GM21390 (cell line): ENCODE measurements around the gene FAIM2.

Source experiments
- ATAC-seq: cut with Tn5 transposase; IDR thresholded peaks from one replicate; pipeline ENCODE4 v1.9.1; 2021; ENCODE audit not compliant: unreplicated experiment

The FAIM2 gene

DNA sequence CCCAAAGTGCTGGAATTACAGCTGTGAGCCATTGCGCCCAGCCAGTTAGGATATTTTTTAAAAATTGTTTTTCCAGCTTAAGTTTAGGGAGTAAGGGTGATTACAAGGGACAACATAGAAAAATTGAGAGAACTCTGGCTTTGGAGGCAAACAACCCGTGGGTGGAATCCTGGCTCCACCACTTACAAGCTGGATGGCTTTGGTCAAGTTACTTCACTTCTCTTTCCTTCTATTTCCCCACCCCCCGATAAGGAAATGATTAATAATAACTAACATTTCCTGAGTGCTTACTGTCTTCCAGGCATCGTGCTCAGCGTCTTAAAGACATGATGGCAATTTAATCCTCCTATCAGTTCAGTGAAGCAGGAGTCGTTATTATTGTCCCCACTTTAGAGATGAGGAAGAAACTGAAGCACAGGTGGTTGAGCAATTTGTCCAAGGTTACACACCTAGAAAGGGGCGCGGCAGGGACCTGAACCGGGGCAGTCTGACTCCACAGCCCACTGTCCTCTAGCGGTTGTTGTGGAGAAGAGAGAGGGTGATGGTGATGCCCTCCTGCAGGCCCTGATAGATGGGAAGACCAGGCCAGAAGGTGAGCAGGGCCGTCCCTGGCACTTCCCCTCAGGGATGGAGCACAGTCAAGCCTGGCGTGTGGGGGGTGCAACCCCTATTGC, 16.7 kb upstream of the FAIM2 start:
- ATAC-seq = no peak

DNA sequence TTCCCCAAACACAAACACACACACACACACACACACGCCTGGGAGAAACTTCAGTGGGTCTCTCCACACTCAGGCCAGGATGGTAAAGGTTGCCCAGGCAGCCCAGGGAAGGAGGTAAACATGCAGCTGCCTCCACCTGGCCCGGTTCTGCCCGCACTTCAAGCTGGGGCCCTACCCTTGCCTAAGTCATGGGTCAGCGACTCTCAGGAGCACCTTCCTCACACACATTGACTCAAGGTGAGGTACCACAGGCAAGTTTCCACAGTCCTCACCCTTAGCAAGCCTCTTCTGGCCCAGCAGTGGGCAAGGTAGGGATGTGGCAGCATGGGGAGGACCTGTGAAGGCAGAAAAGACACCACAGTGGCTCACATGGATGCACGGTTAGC, 14.1 kb upstream of the FAIM2 start:
- ATAC-seq = no peak

DNA sequence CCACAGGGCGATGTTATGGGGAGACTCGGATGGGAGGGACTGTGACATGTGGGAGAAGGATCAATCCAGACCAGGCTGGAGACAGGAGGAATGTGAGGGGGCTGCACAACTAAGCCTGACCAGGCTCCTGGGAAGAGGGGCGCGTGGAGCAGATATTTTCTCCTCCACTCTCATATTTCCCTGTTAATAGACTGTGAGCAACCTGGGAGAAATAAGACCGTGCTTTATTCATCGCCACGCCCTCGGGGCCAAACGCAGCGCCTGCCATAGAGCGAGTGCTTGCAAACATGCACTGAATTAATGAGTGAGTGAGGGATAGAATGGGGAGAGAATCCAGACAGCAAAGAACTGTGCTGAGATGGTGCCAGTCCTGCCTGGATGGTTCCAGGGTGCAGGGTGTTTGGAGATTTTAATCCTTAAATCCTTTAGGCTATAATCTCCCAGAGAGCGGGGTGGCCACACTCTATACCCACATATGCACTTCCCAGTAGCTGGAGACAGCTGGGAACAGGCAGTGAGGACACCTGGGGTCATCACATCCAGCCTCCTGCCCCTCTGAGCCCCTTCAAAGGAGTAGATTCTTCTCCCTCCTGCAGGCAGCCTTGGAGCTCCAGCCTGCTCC, 13.6 kb upstream of the FAIM2 start:
- ATAC-seq = no peak

DNA sequence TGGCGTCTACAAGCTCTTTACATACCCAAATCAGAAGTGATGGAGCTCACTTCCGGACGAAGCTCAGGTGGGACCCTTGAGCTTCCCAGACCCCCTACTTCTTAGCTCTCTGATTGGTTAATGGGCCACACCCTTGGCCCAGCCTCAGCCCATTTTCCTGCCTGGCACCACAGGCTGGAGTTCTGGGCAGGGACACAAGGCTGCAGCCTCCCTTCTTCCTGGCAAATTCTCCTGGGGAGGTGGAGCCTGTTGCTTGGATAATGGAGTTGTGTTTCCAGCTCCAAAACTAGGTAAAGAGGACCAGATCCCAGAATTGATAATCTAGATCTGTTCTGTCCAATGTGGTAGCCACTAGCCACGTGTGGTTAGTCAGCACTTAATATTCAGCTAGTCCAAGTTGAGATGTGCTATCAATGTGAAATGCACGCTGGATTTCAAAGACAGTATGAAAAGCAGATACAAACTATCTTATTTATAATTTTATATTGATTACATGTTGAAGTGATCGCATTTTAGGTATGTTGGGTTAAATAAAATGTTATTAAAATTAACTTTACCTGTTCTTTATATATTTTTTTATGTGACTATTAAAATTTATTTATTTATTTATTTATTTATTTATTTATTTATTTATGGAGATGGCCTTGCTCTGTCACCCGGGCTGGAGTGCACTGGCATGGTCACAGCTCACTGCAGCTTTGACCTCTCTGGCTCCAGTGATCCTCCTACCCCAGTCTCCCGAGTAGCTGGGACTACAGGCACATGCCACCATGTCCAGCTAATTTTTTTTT, 12.6 kb upstream of the FAIM2 start:
- ATAC-seq = no peak

DNA sequence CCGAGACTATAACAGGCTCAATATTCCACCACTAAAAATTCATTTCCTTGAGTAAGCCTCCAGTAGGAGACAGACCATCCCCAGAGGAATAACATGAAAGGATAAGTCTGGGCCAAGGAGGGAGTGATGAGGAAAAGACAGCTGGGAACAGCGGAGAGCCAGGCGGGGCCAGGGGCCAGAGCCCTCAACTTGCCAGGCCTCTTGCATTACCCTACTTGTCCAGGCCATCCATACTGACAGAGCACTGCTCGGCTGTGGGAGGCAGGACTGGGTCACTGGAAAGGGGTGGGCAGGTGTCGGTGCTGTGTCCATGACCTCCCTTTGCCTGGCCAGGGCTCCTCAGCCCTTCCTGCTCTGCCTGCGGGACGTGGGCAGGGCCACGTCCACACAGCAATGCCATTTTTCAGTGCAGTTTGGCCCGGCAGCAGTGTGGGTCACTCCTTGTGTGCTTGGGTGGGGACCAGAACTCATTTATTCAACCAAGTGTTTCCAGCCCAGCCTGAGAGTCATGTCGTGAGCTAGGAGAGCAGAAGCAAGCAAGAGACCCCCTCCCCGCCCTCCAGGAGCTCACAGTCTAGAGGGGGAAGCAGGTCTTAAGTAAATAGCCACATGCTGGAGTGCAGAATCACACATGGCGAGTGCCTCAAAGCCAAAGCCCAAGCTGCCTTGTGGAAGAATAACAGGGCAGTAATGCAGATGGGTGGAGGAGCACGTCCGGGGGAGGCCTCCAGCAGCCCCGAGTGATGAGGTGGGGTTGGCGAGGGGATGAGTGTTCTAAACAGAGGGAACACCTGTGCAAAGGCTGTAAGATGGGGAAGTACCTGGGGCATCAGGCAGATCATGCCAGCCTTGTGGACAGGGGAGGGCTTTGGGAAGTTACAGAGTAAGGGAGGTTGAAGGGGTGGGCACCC, 8.9 kb upstream of the FAIM2 start:
- ATAC-seq = no peak

DNA sequence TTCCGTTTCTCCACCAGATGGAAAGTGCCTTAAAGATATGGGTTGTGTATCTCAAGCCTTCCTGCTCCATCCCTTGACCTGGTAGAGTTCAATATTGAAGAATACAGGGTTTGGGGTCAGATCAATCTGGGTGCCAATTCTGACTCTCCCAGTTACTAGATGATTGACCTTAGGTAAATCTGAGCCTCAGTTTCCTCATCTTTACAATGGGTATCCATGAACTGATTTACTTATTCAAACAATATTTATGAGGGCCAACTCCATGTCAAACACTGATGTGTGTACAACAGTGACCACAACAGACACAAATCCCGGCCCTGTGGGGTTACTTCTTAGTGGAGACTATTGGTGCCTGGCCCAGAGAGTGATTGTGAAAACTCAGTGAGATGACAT, 7.5 kb upstream of the FAIM2 start:
- ATAC-seq = no peak

DNA sequence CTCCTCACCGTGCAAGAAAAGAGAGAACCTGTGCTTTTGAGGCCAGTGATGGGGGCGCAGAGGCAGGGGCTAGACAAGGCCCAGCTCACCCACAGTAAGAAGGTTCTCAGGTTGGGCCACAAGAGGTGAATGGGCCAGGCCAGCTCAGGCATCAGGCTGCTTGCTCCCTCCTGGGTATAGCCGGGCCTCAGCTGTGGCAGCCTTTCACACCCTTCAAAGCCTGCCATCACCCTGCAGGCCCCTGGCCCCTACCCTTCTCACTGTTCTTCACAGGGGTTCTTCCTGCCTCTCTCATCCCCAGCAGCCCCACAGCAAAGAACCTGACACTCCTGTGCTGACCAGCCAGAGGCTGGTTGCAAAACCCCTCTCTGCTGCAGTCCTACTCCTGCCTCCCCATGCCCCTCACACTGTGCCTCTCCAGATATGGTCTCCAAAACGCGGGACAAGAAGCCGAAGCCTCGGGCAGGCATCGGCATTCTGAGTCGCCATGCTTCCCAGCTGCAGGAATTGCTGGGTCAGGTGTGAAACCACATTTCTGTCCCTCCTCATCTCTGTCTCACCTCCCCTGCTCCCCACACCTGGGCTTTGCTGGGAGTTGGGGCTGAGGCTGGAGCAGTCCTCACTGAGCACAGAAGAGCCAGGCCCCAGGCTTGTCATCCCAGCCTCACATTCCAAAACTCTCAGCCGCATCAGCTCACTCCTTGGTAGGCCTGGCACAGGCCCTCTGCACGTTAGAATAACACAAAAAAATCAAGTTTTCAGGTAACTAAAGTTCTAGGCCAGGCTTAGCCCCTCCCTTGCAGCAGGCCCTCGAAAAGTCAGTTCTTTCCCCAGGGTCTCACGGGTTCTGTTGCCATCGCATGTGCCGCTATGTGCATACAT, 6.9 kb upstream of the FAIM2 start:
- ATAC-seq = no peak

DNA sequence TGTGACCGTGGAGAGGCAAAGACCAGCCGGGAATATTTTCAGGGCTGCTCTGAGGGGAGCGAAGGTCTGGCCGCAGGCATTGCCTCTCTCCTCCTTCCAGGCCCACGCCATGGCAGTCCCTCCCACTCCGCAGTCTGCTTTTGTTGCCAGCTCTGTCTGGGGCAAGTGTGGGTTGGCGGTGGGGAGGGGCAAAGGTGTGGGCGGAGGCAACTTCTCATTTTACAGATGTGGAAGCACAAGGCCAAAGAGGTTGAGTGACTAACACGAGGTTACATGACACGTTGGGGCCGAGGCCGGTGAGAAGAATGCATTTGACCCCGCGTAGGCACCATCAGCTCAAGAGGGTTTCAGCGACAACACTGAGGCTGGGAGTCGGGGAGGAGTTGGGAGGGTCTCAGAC, 6.1 kb upstream of the FAIM2 start:
- no peak for ATAC-seq

DNA sequence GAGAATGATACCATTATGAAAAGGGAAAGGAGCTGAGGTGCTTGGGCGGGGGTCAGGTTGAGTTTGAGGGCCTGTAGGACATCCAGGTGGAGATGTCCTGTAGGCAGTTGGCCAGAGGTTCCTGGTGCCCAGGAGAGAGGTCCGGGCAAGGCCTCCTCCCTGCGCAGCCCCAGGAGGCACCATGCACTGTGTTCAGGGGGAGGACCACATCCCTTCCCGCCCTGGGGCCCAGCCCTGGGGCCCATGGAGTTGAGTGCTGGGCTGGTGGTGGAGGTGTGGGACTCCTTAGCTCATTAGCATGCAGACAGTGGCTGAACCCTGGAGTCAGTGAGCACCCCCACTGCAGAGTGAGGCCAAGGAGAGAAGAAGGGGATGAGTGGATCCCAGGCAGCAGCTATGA, 5.7 kb upstream of the FAIM2 start:
- no peak for ATAC-seq

DNA sequence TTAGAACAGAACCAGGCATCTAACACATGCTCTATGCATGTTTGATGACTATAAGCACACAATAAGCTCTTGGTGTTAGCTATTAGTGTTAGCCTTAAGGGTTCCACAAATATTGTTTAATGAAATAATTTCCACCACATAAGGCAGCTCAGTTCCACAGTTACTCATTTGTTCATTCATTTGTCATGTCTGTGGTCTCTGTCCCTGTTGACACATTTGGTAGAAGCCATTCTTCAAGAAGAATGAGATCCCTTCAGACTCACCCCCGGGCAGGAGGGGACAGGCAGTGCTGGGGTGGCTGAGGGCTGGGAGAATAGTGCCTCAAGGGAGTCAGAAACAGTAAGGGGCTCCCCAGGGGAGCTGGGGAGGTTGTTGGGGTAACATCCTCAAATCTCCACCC, 3.7 kb upstream of the FAIM2 start:
- no peak for ATAC-seq

DNA sequence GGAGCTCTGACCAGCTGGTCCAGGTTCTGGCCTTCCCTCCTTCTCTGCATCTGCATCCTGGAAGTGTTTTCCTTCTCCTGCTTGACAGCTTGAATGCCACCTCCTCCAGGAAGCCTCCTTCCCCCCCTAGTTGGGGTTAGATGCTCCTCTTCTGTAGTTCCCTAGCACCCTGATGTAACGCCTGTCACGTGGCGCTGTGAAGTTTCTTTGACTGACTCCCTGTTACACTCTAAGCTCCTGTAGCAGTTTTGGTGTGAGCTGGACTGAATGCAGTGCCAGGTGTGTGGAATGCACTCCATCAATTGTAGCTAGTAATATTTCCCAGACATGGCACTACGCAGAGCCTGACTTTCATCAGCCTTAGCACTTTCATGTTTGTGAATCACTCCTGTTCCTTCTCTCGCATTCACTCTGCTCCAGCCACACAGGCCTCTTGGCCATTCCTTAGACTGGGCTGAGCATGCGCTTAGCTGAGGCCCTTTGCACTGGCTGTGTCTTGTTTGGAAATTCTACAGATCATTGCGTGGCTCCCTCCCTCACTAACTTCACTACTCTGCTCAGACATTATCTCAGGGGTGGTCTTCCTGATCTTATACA, 2.1 kb upstream of the FAIM2 start:
- no peak for ATAC-seq

DNA sequence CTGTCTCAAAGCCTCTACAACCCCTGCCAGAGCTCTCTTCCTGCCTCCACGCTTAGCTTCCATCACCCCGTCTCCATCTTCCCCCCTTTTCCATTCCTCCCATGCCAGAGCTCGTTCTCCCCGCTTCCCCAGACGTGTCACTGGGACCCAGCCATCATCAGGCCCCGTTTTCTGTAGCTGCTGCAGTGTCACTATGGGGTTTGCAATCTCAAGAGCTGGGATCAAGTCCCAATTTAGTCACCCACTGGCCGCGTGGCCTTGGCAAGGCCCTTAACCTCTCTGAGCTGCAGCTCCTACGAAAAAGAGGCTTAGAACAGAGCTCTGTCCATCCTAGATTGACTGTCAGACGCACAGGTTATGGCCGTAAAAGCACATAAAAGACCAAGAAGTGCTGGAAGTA, 901 bp upstream of the FAIM2 start:
- no peak for ATAC-seq

DNA sequence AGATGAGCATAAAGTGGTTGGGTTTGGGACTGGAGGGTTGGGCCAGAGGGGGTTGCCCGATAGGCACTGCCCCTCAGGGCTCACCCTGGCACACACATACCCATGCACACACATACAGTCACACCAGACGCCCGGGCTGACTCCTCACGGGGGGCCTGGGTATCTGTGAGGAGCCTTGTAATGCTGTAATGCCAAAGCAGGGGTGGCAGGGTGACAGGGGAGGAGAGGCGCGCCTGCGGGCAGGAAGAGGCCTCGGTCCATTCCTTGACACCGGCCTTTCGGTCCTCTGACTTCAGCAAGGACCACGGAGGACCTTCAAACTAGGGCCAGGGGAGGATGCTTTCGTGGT, 375 bp downstream of the FAIM2 start:
- no peak for ATAC-seq

DNA sequence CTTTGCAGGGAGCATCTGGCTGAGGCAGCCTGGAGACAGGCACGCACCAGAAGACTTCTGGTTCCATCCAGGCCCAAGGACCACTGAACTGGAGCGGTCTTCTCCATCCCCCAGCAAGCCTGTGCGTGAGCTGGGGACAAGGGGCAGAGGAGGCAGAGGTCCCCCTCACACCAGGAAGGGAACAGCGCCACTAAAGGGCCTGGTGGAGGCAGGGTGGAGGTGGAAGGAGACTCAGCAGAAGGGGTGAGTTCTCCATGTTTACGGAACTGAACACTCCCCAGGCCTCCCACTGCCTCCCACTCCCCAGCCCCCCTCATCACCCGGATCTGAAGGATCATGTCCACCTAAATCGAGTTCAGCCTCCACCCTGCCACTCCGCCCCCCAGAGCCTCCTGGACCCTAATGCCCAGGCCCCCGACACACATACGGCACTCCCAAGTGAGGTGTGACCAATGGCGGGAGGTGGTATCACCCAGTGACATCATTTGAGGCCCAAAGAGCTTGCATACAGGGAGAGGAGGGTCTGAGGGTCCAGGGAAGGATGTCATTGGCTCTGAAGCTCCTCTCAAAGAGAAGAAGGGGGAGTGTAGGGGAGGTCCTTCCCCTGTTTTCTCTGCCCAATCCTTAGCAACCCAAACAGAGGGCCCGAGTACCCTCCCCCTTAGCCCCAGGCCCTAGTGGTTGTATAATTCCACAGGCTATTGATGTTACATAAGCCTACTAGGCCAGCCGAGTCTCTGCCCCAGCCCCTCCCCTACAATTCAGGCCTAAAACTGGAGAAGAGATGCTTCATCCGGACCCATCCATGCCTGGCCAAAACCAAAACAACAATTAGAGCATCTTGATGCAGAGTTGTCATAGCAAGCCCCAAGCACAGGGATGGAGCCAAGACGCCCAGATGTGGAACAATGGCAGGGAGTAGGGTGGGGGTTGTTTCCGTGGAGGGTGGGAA, 1.0 kb downstream of the FAIM2 start:
- ATAC-seq = no peak

DNA sequence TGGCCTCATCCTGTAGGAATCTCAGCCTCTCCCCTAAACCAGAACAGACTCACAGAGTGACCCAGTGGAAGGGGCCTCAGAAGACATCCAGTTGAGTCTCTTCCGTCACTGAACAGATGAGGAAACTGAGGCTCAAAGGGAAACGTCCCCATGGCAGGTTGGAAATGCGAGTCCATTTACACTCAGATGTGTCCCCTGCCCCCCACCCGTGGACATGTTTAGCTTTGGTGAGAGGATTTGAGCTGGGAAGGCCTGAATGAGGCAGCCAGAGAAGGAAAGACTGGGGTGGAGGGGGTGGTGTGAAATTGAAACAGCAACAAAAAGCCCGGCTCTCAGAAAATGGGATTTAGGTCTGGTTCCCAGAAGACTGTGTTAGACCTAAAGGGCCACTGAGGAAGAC, 1.7 kb downstream of the FAIM2 start:
- no peak for ATAC-seq

DNA sequence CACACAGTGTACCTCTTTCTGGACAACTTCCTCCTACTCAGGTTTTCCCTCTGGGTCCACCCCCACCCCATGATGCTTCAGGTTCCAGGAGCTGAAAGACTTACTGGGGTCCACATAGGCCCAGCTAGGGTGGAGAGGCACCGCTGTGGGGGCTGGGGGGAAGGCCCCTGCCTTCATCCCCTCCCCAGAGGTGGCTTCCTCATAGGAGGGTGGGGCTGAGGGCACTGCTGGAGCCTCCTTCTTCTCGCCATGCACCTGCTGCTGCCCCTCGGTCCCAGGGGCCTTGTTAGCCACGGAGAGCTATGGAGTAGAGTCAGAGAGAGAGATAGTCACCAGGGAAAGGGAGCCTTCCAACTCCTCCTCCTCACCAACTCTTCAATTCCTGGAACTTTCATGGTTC, 2.7 kb downstream of the FAIM2 start:
- no peak for ATAC-seq

DNA sequence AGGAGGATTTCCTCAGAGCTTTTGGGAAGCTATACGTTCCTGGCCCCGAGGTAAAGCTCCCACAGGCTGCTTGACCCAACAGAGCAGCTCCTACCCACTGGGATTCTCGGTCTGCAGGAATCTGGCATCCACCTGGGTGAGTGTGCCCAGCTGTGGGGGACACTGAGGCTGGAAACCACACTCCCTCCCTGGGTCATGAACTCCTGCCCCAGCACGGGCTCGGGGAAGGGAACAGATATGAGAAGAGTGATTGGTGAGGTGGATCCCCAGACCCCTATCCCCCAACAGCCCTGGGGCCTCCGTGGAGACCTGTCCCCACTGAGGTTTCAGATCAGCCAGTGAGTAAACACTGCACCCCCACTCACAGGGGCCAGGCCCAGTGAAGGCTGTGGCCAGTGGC, 3.3 kb downstream of the FAIM2 start:
- no peak for ATAC-seq

DNA sequence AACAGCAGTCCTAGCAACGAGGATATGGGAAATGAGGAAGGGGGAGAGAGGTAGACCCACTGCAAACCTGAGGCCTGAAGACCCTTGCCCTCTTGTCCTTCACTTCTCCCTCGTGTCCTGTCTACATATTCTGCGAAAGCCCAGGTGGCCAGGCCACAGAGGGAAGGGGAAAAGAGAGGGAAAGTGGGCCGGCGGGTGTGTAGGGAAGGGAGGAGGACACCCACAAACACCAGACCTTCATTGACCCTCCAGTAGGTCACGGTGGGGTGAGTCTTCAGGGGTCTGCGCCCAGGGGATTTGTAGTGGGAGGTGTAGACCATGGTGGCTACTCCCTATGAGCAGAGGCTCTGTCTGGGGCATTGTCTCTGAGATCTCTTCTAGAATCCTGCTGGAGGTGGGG, 3.8 kb downstream of the FAIM2 start:
- ATAC-seq = no peak

DNA sequence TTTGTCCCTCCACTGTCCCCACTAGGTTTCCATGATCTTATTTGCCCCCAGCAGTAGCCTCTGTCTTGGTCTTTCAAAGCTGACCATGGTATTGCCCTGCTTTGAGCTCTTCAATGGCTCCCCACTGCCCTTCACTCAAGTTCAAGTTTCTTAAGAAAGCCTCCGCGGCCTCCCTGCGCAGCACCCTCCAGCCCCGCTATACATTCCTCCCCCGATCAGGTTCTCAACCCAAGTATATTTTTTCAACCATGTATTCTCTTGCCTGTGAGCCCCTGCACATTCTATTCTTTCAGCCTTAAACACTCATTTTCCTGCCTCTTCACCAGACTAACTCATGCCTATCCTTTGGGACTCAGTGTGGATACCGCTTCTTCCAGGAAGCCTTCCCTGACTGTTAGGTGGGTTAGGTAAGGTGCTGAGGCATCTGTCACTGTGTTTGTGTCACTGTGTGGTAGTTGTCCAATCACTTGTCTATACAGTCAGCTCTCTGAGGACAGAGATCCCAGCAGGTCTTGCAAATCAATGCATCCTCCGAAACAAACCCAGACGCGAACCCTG, 4.3 kb downstream of the FAIM2 start:
- ATAC-seq = no peak
